ENCODE data around the gene PYCARD. TPM values are rescaled to one million over a fixed set of nuclear protein-coding genes. Genes with fewer than 3 reads are reported as not detected.
A peak's percentile ranks its signal among the peaks of the same experiment; 100 is the strongest.

PYCARD gene
- total and polyA plus RNA-seq, 9 of the 15 experiments (the other 6 are each of a cell fraction or from before 2014, with no cell fraction given) = 1.3 to 28.4 (median 6.0) TPM

DNA sequence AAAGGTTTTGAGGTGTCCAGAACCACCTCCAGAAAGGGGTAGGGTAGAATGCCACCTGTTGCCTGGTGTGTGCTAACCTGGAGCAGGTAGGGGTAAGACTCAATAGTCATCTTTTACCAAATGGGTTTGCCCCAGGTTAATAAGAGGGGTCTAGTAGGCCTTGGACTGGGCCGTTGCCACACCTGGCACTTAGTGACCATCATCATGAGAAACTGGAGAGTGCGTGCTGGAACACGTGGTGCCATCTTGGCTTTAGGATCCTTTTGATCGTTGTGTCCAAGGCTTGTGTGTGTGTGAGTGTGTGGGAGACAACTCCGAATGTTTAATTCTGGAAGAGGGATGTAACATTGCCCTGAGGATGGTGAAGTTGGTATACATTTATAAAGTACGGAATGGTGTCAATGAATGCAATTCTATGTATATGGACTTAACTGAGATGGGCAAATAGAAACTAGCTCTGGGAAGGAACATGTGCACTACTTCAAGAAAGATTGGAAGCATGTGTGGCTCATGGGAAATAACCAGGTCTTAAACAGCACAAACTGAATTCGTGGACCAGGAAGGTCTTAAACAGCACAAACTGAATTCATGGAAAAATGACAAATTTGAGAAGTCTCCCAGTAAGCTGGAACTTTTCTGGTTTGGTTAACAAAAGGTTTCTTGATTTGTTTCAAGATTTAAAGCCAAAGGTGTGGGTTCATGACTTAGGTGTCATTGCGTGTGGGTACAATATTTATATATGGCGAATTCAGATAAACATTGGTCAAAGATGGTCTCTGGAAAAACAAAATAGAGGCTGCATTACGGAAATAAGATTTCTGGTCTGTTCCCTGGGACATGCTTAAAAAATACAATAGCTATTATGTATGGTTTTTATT, 15.4 kb downstream of the PYCARD start (continued):
- TF ChIP-seq ZNF707 (CRISPR knock-in tag; conservative IDR thresholded peaks at IDR 0.05) = no peak
- TF ChIP-seq GATA2 (CRISPR knock-in tag; IDR thresholded peaks at IDR 0.05) = no peak
- peak; percentile 67; the same call in 1 of the 2 replicates for TF ChIP-seq RERE (CRISPR knock-in tag; IDR thresholded peaks at IDR 0.05; ENCODE audit: borderline replicate concordance)
- TF ChIP-seq KDM4B (IDR thresholded peaks at IDR 0.05; ENCODE audit: borderline replicate concordance in 2 of 2, low read depth in 1 of 2) = no peak
- TF ChIP-seq HDAC6 (IDR thresholded peaks at IDR 0.05; ENCODE audit: low read depth, low read length) = no peak
- TF ChIP-seq NFRKB (IDR thresholded peaks at IDR 0.05; ENCODE audit: low read depth) = no peak

All from K562 (cell line).